ENCODE results near the gene PABPC5.

Gene PABPC5

GRCh38 chrX:91434351-91435168 lies at the start of gene PABPC5:
TSS of gene PABPC5 (plus strand) at chrX:91434839. CDS start at chrX:91435578, 739 bp downstream.
- no peak for DNase-seq

- DNase-seq: no peak
Measured at GRCh38 chrX:91389026-91389425, 45.6 kb upstream of the PABPC5 start.

GRCh38 chrX:91414713-91415112 lies 19.9 kb upstream of the PABPC5 start:
- no peak for DNase-seq

GRCh38 chrX:91435395-91435794 lies 756 bp downstream of the PABPC5 start:
- no peak for DNase-seq

Data from cerebellar nuclear complex (tissue), 1 donor.